IPS-18c (cell line): ENCODE results near the gene KLK13.

Experiments
- H3K4me3 ChIP-seq: 2 replicates; pipeline ENCODE4 v1.7.0; 2013; ENCODE audit warnings: low read depth, mild to moderate bottlenecking, low read length, moderate library complexity; ENCODE audit not compliant: insufficient read depth
- H3K9me3 ChIP-seq: one replicate; pipeline ENCODE4 v1.6.1; 2013; ENCODE audit warnings: mild to moderate bottlenecking, low read length, moderate library complexity; ENCODE audit not compliant: control insufficient read depth, insufficient read depth

Gene KLK13

GRCh38 chr19:51015691-51016267 is 49.1 kb downstream of the KLK13 start:
- Histone ChIP-seq H3K4me3 (no peak overlapping the region), H3K9me3 (no peaks in the 10 kb centered on the region)

- H3K4me3 ChIP-seq: no peak overlapping the region
- H3K9me3 ChIP-seq: no peaks in the 10 kb centered on the region
These were observed 50.6 kb downstream of the KLK13 start for GRCh38 chr19:51014242-51014641.

- Histone ChIP-seq H3K9me3 (no peaks in the 10 kb centered on the region), H3K4me3 (no peak overlapping the region)
These were observed 52.2 kb downstream of the KLK13 start for GRCh38 chr19:51012661-51013190.

GRCh38 chr19:51010066-51010795 is 54.7 kb downstream of the KLK13 start:
- no peak overlapping the region for H3K4me3 ChIP-seq
- H3K9me3 ChIP-seq: no peaks in the 10 kb centered on the region

- Histone ChIP-seq H3K9me3 (no peaks in the 10 kb centered on the region), H3K4me3 (no peak overlapping the region)
These were observed 55.6 kb downstream of the KLK13 start for GRCh38 chr19:51009061-51009891.

GRCh38 chr19:51007488-51007887 is 57.4 kb downstream of the KLK13 start:
- no peak overlapping the region for H3K4me3 ChIP-seq

GRCh38 chr19:51006406-51006805 is 58.5 kb downstream of the KLK13 start:
- no peaks in the 10 kb centered on the region for H3K9me3 ChIP-seq
- H3K4me3 ChIP-seq: no peak overlapping the region

More at GRCh38 chr19:51007488-51007887, 57.4 kb downstream of the KLK13 start:
- H3K9me3 ChIP-seq: no peaks in the 10 kb centered on the region
